HEK293T (cell line): Measurements from ENCODE around the gene LRRC75A.

Experiments used
- FOXM1 ChIP-seq: fragments of 450-650 bp; IDR thresholded peaks from 2 replicates; pipeline ENCODE4 v1.6.1; 2017; ENCODE audit warnings: mild to moderate bottlenecking, borderline replicate concordance
- NFRKB ChIP-seq: fragments of 450-650 bp; IDR thresholded peaks from 2 replicates; pipeline ENCODE4 v1.6.1; 2016; ENCODE audit warnings: mild to moderate bottlenecking, moderate library complexity
- PKNOX1 ChIP-seq: fragments of 450-650 bp; IDR thresholded peaks from 2 replicates; pipeline ENCODE4 v1.6.1; 2016
- SP1 ChIP-seq: fragments of 450-650 bp; IDR thresholded peaks from 2 replicates; pipeline ENCODE4 v1.6.1; 2017
- TARDBP ChIP-seq: fragments of 450-650 bp; IDR thresholded peaks from 2 replicates; pipeline ENCODE4 v1.6.1; 2016

GRCh38 chr17:16455997-16456741, 35.8 kb downstream of the LRRC75A start:
- TF ChIP-seq TARDBP: no peak
- TF ChIP-seq PKNOX1: no peak
- no peak for TF ChIP-seq FOXM1
- TF ChIP-seq SP1: no peak
- TF ChIP-seq NFRKB: no peak
